ENCODE results near the gene C2CD4D. TPM values are rescaled to one million over a fixed set of nuclear protein-coding genes. Genes with fewer than 3 reads are reported as not detected.
A peak's percentile ranks its signal among the peaks of the same experiment; 100 is the strongest.

The C2CD4D gene
- total RNA-seq, 2 donors from 2014 or later, result 1.5 TPM; not detected in 1

DNA sequence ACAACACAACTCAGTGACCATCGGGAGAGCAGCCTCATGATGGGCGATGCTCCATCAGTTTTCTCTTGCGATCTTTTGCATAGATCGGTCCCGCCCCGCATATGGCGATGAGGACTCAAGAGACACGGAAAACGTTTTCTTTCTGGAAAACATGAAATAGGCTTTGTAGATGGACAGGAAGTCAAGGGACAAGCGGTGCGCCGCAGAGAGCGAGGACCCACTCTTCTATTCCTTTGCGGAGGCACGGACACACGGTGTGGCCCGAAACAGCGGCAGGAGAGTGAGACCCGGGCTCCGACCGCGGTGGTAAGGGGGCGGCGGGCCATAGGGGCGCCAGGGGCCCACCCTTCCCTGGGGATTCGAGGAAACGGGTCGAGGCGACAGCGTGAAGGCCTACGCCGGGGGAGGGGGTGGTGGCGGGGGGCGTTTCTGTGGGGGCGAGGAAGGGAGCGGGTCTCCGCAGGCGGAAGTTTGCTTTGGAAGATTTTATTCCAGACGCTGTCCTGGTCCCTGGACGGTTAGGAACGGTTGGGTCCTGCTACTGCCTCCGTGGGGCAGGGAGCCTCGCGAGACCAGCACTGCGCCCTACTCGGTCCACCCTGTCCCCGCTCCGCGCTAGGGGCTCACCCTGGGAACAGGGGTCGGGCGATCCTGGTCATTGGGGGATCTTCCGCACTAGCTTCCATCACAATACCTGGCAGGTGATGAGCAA, 48.5 kb downstream of the C2CD4D start:
- DNase-seq (ENCODE audit: low spot score) (no peak), ATAC-seq (no peak)
- Mint-ChIP-seq H3K27me3 (no peaks in the 10 kb centered on the region), H3K27ac (peak overlapping the region; percentile 73 to 92), H3K9me3 (no peaks in the 10 kb centered on the region), H3K4me1 (ENCODE audit: low read depth in 2 of 2) (peaks cover 17 to 20% of the 10 kb centered on the region in 2 donors), H3K4me3 (peak overlapping the region; percentile 91), H3K36me3 (no peaks in the 10 kb centered on the region)

GRCh38 chr1:151790071-151790939, 49.3 kb downstream of the C2CD4D start, which contains the start of gene TDRKH:
TDRKH (minus strand) TSS chr1:151790500; CDS start chr1:151783022, 7,478 bp downstream.
- Mint-ChIP-seq H3K27me3 (no peaks in the 10 kb centered on the region), H3K36me3 (no peaks in the 10 kb centered on the region), H3K9me3 (no peaks in the 10 kb centered on the region), H3K27ac (peak within 1 kb of the TSS; percentile 73 to 92), H3K4me3 (peak within 1 kb of the TSS; percentile 91), H3K4me1 (ENCODE audit: low read depth in 2 of 2) (peaks cover 17 to 20% of the 10 kb centered on the region in 2 donors)
- ATAC-seq (peak; percentile 98 to 99), DNase-seq (ENCODE audit: low spot score) (peak; percentile 99)

Other genes starting within 250 kb of the C2CD4D start
- 10 to 100 TPM; 28.3 to 34.2 TPM for gene SNX27, start 227.8 kb downstream of the C2CD4D start, total RNA-seq
- gene CELF3, start 123.0 kb downstream of the C2CD4D start, total RNA-seq, result not detected
- not detected for gene RIIAD1, start 118.3 kb downstream of the C2CD4D start, total RNA-seq
- gene MRPL9, start 76.3 kb downstream of the C2CD4D start, total RNA-seq, result 100 to 1,000 TPM; 107 to 161 TPM
- gene TDRKH, start 49.3 kb downstream of the C2CD4D start, total RNA-seq, result 10 to 100 TPM; 13.5 to 14.0 TPM
- gene LINGO4, start 34.4 kb downstream of the C2CD4D start, total RNA-seq, result not detected
- 1 to 10 TPM in 1 of 2 donors, under 1 TPM in 1; 0.17 to 1.3 TPM for gene RORC, start 8.0 kb downstream of the C2CD4D start, total RNA-seq
- not detected for gene THEM5, start 13.9 kb upstream of the C2CD4D start, total RNA-seq
- gene THEM4, start 69.7 kb upstream of the C2CD4D start, total RNA-seq, result 10 to 100 TPM; 17.0 to 19.6 TPM
- gene S100A10, start 154.0 kb upstream of the C2CD4D start, total RNA-seq, result 100 to 1,000 TPM; 152 to 263 TPM
- 100 to 1,000 TPM; 113 to 239 TPM for gene S100A11, start 197.2 kb upstream of the C2CD4D start, total RNA-seq
- gene TCHHL1, start 249.2 kb upstream of the C2CD4D start, total RNA-seq, result not detected

All from natural killer cell treated with Interleukin-12 subunit alpha and Interleukin-12 subunit beta and Interleukin-15 and Interleukin-18, amount 100 ng/mL, for 72 hours (primary cell).